WTC11 (cell line): Measurements from ENCODE around the gene RAB3D.

Experiments
- ATF3 ChIP-seq: sonication (generic); formaldehyde crosslinking; conservative IDR thresholded peaks from 2 replicates; pipeline ENCODE4 v1.8.1; 2022; ENCODE audit warnings: mild to moderate bottlenecking, missing genetic modification reagents
- CTCF ChIP-seq: fragments of 200-600 bp; IDR thresholded peaks from 2 replicates; pipeline ENCODE4 v1.8.0; 2022; ENCODE audit warnings: antibody characterized with exemption
- E2F4 ChIP-seq: sonication (generic); formaldehyde crosslinking; IDR thresholded peaks from 2 replicates; pipeline ENCODE4 v1.8.1; 2022; ENCODE audit warnings: low read depth, mild to moderate bottlenecking, moderate library complexity, missing genetic modification reagents, borderline replicate concordance
- MAX ChIP-seq: sonication (generic); formaldehyde crosslinking; IDR thresholded peaks from 2 replicates; pipeline ENCODE4 v1.8.0; 2022; ENCODE audit warnings: mild to moderate bottlenecking, missing genetic modification reagents
- RELA ChIP-seq: sonication (generic); formaldehyde crosslinking; IDR thresholded peaks from 2 replicates; pipeline ENCODE4 v1.8.1; 2022; ENCODE audit warnings: missing genetic modification reagents, mild to moderate bottlenecking, borderline replicate concordance
- ZNF121 ChIP-seq: sonication (generic); formaldehyde crosslinking; IDR thresholded peaks from 2 replicates; pipeline ENCODE4 v1.8.0; 2023; ENCODE audit warnings: missing genetic modification reagents

- TF ChIP-seq CTCF (no peak), RELA (CRISPR knock-in tag) (no peak), MAX (CRISPR knock-in tag) (no peak), E2F4 (CRISPR knock-in tag) (no peak), ZNF121 (CRISPR knock-in tag) (no peak), ATF3 (no peak)
Measured at GRCh38 chr19:11356676-11357550, 17.5 kb upstream of the RAB3D start.
